M059J (cell line): ENCODE results near the gene TMEM218. TPM values are rescaled to one million over a fixed set of nuclear protein-coding genes. Genes with fewer than 3 reads are reported as not detected.
A peak's percentile ranks its signal among the peaks of the same experiment; 100 is the strongest.

Source experiments
- DNase-seq: peaks from one replicate; pipeline ENCODE4 v3.0.0-alpha.2; 2012; ENCODE audit warnings: low read depth
- total RNA-seq: library from RNA; depleted of rRNA; stranded (reverse); fragments of >200 nt; shearing (Covaris generic); gene quantifications from 2 replicates; pipeline ENCODE4 v1.2.3, GENCODE V29; 2014; rRNA removed

TMEM218 gene
- total RNA-seq, 1 experiment from 2014 or later = 32.7 TPM

DNA sequence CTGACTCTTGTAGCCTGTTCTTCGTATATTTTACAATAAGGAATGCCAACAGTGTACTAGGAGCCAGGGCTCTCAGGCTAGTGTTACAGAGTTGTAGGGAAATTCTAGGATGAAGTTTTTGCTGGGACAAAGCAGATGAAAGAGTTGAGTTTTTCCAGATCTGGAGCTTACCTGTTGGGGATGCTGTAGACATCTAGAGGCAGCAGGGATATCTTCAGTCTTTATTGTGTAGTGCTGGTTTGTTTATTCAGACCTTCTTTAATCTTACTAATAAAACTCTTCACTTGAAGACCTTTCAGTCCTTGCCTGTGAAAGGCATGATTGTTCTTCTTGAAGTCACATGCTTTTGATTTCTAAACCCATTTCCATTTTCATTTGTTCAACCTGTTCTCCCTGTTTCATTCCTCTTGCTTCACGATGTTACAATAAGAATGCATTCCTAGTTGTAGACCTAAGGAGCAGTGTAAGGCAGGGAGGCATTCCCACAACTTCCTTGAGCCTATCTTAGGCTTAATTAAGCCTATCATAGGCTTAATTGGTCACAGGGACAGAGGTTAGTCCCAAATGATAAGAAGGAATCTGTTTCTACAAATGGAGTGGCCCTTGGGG is 56.2 kb downstream of the TMEM218 start:
- DNase-seq = no peak

- peak; percentile 51 for DNase-seq
These were observed 58.3 kb downstream of the TMEM218 start for GRCh38 chr11:125053167-125053566.

GRCh38 chr11:125052047-125052446 is 59.4 kb downstream of the TMEM218 start:
- no peak for DNase-seq

DNA sequence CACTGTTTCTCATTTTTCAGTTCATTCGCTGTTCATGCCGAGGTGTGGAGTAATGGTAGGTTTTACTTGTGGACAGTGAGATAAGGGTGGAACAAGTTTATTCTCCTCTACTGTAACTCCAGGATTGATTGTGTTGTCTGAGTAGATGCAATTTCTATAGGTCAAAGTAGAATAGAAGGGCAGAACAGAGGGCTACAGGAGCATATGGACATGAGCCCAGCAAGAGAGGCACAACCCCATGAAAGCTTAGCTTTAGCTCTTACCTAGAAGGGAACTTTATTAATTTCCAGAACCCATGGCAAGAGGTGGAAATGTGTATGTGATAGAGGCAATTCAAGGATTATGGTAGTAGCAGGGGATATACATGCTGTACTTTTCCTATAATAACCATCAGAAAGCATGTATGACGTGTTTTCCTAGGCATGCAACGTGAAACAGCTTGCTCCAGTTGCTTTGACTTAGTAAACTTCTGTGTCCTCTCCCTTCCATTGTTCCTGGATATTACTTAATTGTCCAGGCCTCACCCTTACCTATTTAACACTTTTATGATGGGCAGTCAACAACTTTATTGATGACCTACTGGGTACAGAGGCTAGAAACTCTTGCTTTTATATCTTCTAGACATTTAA is 62.1 kb downstream of the TMEM218 start:
- no peak for DNase-seq

Other genes with a start within 250 kb of the TMEM218 start
- 2.7 and 7.0 TPM in 2 replicates for gene ROBO3, start 246.2 kb downstream of the TMEM218 start, total RNA-seq
- 0.20 and 0.99 TPM in 2 replicates for gene ROBO4, start 213.8 kb downstream of the TMEM218 start, total RNA-seq
- gene HEPN1, start 192.4 kb downstream of the TMEM218 start, total RNA-seq = not detected in 2 replicates
- not detected in 2 replicates for gene HEPACAM, start 175.6 kb downstream of the TMEM218 start, total RNA-seq
- gene CCDC15, start 157.4 kb downstream of the TMEM218 start, total RNA-seq = 6.1 and 7.6 TPM in 2 replicates
- 7.2 and 11.8 TPM in 2 replicates for gene SLC37A2, start 48.3 kb downstream of the TMEM218 start, total RNA-seq
- not detected in 2 replicates for gene PKNOX2, start 53.1 kb upstream of the TMEM218 start, total RNA-seq